Lower leg skin (tissue), 4 donors: ENCODE measurements around the gene C22orf15. TPM values are rescaled to one million over a fixed set of nuclear protein-coding genes. Genes with fewer than 3 reads are reported as not detected.

ENCODE experiments used
- DNase-seq, 2 donors: peaks; one replicate each; pipeline ENCODE4 v3.0.0-alpha.2; 2019; ENCODE audit warnings: low spot score in 2 of 2
- H3K4me3 ChIP-seq: fragments of 200-600 bp; sonication (generic); 2 replicates; pipeline ENCODE4 v1.5.1; 2017; ENCODE audit warnings: mild to moderate bottlenecking, low read depth; ENCODE audit not compliant: poor library complexity, severe bottlenecking
- CTCF ChIP-seq, 3 donors: fragments of 450-650 bp; IDR thresholded peaks; one replicate each; pipeline ENCODE4 v1.5.1; 2016; ENCODE audit warnings: antibody characterized with exemption in 3 of 3, mild to moderate bottlenecking in 3 of 3, moderate library complexity in 2 of 3
- POLR2A ChIP-seq, 2 donors: fragments of 450-650 bp; IDR thresholded peaks; one replicate each; pipeline ENCODE4 v1.6.1; 2016 to 2017; ENCODE audit warnings: antibody characterized with exemption in 2 of 2, mild to moderate bottlenecking in 1 of 2, moderate library complexity in 1 of 2
- WGBS, 2 donors: methylation state at CpG; one replicate each; pipeline ENCODE4 v1.1.5; 2018; 5-methylcytosine and 5-hydroxymethylcytosine counted together
- intact Hi-C: fragments of 100-400 bp; cut with DNase I; formaldehyde crosslinking; loops from one replicate; pipeline ENCODE4 v1.15.0; 2023; ENCODE audit warnings: low total_unique reads
- total RNA-seq, 4 donors: library from RNA; depleted of rRNA; stranded (reverse); fragments of >200 nt; gene quantifications; one replicate each; pipeline ENCODE4 v1.1.0, GENCODE V29; 2016

The C22orf15 gene
- total RNA-seq, 4 donors from 2014 or later, result not detected

GRCh38 chr22:23745791-23746190 lies 17.0 kb upstream of the C22orf15 start:
- H3K4me3 ChIP-seq, result no peak overlapping the region
- no peak for DNase-seq
- WGBS, 2 donors, result 87 to 92% methylated on average over 6 of the region's 6 CpGs
- TF ChIP-seq CTCF (IDR thresholded peaks at IDR 0.05) (no peak), POLR2A (IDR thresholded peaks at IDR 0.05) (no peak)
- intact Hi-C loops, result no loop called here

GRCh38 chr22:23749841-23750301 lies 12.9 kb upstream of the C22orf15 start:
- TF ChIP-seq POLR2A (IDR thresholded peaks at IDR 0.05), result no peak
- intact Hi-C loops, result no loop called here

DNA sequence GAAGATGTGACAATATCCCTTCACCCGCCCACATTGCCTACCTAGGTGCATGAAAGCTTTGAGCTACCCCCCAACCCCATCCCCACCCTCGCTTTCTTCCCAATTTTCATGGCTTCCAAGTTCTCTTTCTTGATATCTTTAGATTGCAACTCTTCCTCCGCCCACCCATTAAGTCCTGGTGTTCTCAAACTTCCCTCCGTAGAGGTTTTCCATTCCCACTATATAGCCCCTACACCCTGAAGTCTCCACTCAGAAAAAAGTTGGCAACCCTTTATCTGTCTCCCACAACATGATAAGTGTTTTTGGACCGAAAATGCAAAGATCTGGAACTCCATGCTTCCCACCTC lies 12.4 kb upstream of the C22orf15 start:
- TF ChIP-seq POLR2A (IDR thresholded peaks at IDR 0.05) (no peak), CTCF (IDR thresholded peaks at IDR 0.05) (no peak)
- intact Hi-C loops, result no loop called here
- 27 to 31% methylated on average over 5 of the region's 5 CpGs for WGBS, 2 donors
- peak overlapping the region; percentile 47 for H3K4me3 ChIP-seq
- no peak for DNase-seq

More at GRCh38 chr22:23749841-23750301, 12.9 kb upstream of the C22orf15 start:
- H3K4me3 ChIP-seq, result no peak overlapping the region
- no peak for DNase-seq
- WGBS, 2 donors, result 31 to 34% methylated on average over 12 of the region's 12 CpGs

GRCh38 chr22:23750714-23751440 lies 11.9 kb upstream of the C22orf15 start, which contains the start of gene ZNF70:
TSS of gene ZNF70 (minus strand) at chr22:23751112. CDS start at chr22:23745140, 5,972 bp downstream.
- intact Hi-C loops, result no loop called here
- WGBS, 2 donors, result 0% methylated on average over 17 to 44 of the region's 78 CpGs
- TF ChIP-seq POLR2A (IDR thresholded peaks at IDR 0.05) (no peak), CTCF (IDR thresholded peaks at IDR 0.05) (no peak)
- peak; percentile 78 to 95 for DNase-seq
- H3K4me3 ChIP-seq, result peak within 1 kb of the TSS; percentile 47

DNA sequence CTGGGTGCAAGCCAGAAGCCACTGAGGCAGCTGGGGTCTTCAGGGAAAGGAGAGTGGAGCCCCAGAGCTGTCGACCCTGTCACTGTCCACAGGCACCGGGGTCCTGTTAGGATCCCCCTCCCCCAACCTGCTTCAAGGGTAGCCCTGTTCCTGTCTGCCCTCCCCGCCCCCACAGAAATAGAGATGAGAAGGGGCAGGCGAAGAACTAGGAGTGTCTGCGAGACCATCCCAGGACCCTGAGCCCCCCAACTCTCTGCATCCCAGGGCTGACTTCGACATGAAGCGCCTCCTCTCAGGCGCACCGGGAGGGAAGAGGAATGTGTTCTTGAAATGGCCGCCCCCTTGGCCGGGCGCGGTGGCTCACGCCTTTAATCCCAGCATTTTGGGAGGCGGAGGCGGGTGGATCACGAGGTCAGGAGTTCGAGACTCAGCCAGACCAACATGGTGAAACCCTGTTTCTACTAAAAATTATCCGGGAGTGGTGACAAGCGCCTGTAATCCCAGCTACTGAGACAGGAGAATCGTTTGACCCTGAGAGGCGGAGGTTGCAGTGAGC lies 11.3 kb upstream of the C22orf15 start:
- WGBS, 2 donors, result 16 to 20% methylated on average over 15 to 22 of the region's 22 CpGs

More for the DNA sequence above, 11.3 kb upstream of the C22orf15 start:
- intact Hi-C loops, result no loop called here
- no peak for TF ChIP-seq POLR2A (IDR thresholded peaks at IDR 0.05)
- no peak for TF ChIP-seq CTCF (IDR thresholded peaks at IDR 0.05)
- H3K4me3 ChIP-seq, result peak overlapping the region; percentile 47
- no peak for DNase-seq
